Measurements from ENCODE around the gene HSCB. TPM values are rescaled to one million over a fixed set of nuclear protein-coding genes. Genes with fewer than 3 reads are reported as not detected.
"Not testable (repeated sequence)": the region's sequence is repeated elsewhere in the genome, so short reads cannot be mapped to it uniquely, and the experiment has no call there.

Gene HSCB
- total RNA-seq, 3 donors from 2014 or later: 15.0 to 17.2 (median 15.0) TPM

- no peaks in the 10 kb centered on the region for H3K9me3 Mint-ChIP-seq
- DNase-seq: no peak
- no peak for ATAC-seq
- no peaks in the 10 kb centered on the region for H3K4me1 Mint-ChIP-seq (ENCODE audit: low read depth)
- H3K4me3 Mint-ChIP-seq: no peak overlapping the region
- H3K27me3 Mint-ChIP-seq (ENCODE audit: low read depth): no peaks in the 10 kb centered on the region
- H3K36me3 Mint-ChIP-seq (ENCODE audit: insufficient read depth): peaks cover 3% of the 10 kb centered on the region
Observed at GRCh38 chr22:28728002-28728401, 13.8 kb upstream of the HSCB start.

GRCh38 chr22:28728621-28729313 lies 13.1 kb upstream of the HSCB start:
- Mint-ChIP-seq H3K27me3 (ENCODE audit: low read depth) (no peaks in the 10 kb centered on the region), H3K36me3 (ENCODE audit: insufficient read depth) (peaks cover 3% of the 10 kb centered on the region), H3K9me3 (no peaks in the 10 kb centered on the region), H3K4me3 (no peak overlapping the region), H3K4me1 (ENCODE audit: low read depth) (no peaks in the 10 kb centered on the region)
- no peak for DNase-seq
- ATAC-seq: no peak

- Mint-ChIP-seq H3K36me3 (ENCODE audit: insufficient read depth) (peaks cover 8% of the 10 kb centered on the region), H3K4me3 (no peak overlapping the region), H3K27me3 (ENCODE audit: low read depth) (no peaks in the 10 kb centered on the region)
Observed at GRCh38 chr22:28730179-28730578, 11.7 kb upstream of the HSCB start.

GRCh38 chr22:28734393-28734792 lies 7.4 kb upstream of the HSCB start:
- Mint-ChIP-seq H3K36me3 (ENCODE audit: insufficient read depth) (peaks cover 8% of the 10 kb centered on the region), H3K4me3 (no peak overlapping the region), H3K9me3 (no peaks in the 10 kb centered on the region), H3K4me1 (ENCODE audit: low read depth) (no peaks in the 10 kb centered on the region), H3K27me3 (ENCODE audit: low read depth) (no peaks in the 10 kb centered on the region)
- DNase-seq (no peak), ATAC-seq (no peak)

More at GRCh38 chr22:28730179-28730578, 11.7 kb upstream of the HSCB start:
- no peak for DNase-seq
- Mint-ChIP-seq H3K9me3 (no peaks in the 10 kb centered on the region), H3K4me1 (ENCODE audit: low read depth) (no peaks in the 10 kb centered on the region)
- no peak for ATAC-seq

- ATAC-seq (no peak), DNase-seq (no peak)
- Mint-ChIP-seq H3K4me3 (no peak overlapping the region), H3K4me1 (ENCODE audit: low read depth) (peaks cover 5% of the 10 kb centered on the region), H3K27me3 (ENCODE audit: low read depth) (no peaks in the 10 kb centered on the region), H3K36me3 (ENCODE audit: insufficient read depth) (peaks cover 8% of the 10 kb centered on the region), H3K9me3 (no peaks in the 10 kb centered on the region)
Observed at GRCh38 chr22:28736301-28737155, 5.3 kb upstream of the HSCB start.

GRCh38 chr22:28737701-28738100 lies 4.1 kb upstream of the HSCB start:
- no peaks in the 10 kb centered on the region for H3K27me3 Mint-ChIP-seq (ENCODE audit: low read depth)
- DNase-seq (no peak), ATAC-seq (no peak)
- no peak overlapping the region for H3K4me3 Mint-ChIP-seq
- peaks cover 13% of the 10 kb centered on the region for H3K4me1 Mint-ChIP-seq (ENCODE audit: low read depth)
- H3K36me3 Mint-ChIP-seq (ENCODE audit: insufficient read depth): peaks cover 8% of the 10 kb centered on the region
- H3K9me3 Mint-ChIP-seq: no peaks in the 10 kb centered on the region

GRCh38 chr22:28738876-28739275 lies 3.0 kb upstream of the HSCB start:
- not testable (repeated sequence) for H3K4me3 Mint-ChIP-seq; DNase-seq; ATAC-seq; H3K27me3 Mint-ChIP-seq (ENCODE audit: low read depth); H3K36me3 Mint-ChIP-seq (ENCODE audit: insufficient read depth); H3K9me3 Mint-ChIP-seq
- peaks cover 22% of the 10 kb centered on the region for H3K4me1 Mint-ChIP-seq (ENCODE audit: low read depth)

- H3K4me1 Mint-ChIP-seq (ENCODE audit: low read depth): peaks cover 22% of the 10 kb centered on the region
- H3K27me3 Mint-ChIP-seq (ENCODE audit: low read depth): no peaks in the 10 kb centered on the region
- peaks cover 7% of the 10 kb centered on the region for H3K36me3 Mint-ChIP-seq (ENCODE audit: insufficient read depth)
- no peaks in the 10 kb centered on the region for H3K9me3 Mint-ChIP-seq
- H3K4me3 Mint-ChIP-seq: peak overlapping the region; percentile 93
- no peak for ATAC-seq
- no peak for DNase-seq
Observed at GRCh38 chr22:28741200-28741784, 547 bp upstream of the HSCB start.

GRCh38 chr22:28742562-28742962 lies 723 bp downstream of the HSCB start:
- ATAC-seq (no peak), DNase-seq (no peak)
- Mint-ChIP-seq H3K4me1 (ENCODE audit: low read depth) (peaks cover 22% of the 10 kb centered on the region), H3K36me3 (ENCODE audit: insufficient read depth) (peaks cover 9% of the 10 kb centered on the region), H3K9me3 (no peaks in the 10 kb centered on the region), H3K4me3 (peak overlapping the region; percentile 93), H3K27me3 (ENCODE audit: low read depth) (no peaks in the 10 kb centered on the region)

GRCh38 chr22:28743852-28744251 lies 2.0 kb downstream of the HSCB start:
- ATAC-seq: no peak
- H3K27me3 Mint-ChIP-seq (ENCODE audit: low read depth): no peaks in the 10 kb centered on the region
- H3K36me3 Mint-ChIP-seq (ENCODE audit: insufficient read depth): peaks cover 14% of the 10 kb centered on the region
- H3K4me3 Mint-ChIP-seq: peak overlapping the region; percentile 93
- DNase-seq: no peak
- no peaks in the 10 kb centered on the region for H3K9me3 Mint-ChIP-seq
- H3K4me1 Mint-ChIP-seq (ENCODE audit: low read depth): peaks cover 22% of the 10 kb centered on the region

- no peak overlapping the region for H3K4me3 Mint-ChIP-seq
- peaks cover 21% of the 10 kb centered on the region for H3K36me3 Mint-ChIP-seq (ENCODE audit: insufficient read depth)
- DNase-seq: no peak
- no peaks in the 10 kb centered on the region for H3K27me3 Mint-ChIP-seq (ENCODE audit: low read depth)
- ATAC-seq: no peak
- peaks cover 8% of the 10 kb centered on the region for H3K4me1 Mint-ChIP-seq (ENCODE audit: low read depth)
- H3K9me3 Mint-ChIP-seq: no peaks in the 10 kb centered on the region
Observed at GRCh38 chr22:28750471-28750881, 8.6 kb downstream of the HSCB start.

GRCh38 chr22:28754512-28754911 lies 12.7 kb downstream of the HSCB start:
- not testable (repeated sequence) for ATAC-seq, H3K9me3 Mint-ChIP-seq

GRCh38 chr22:28759861-28760560 lies 18.2 kb downstream of the HSCB start:
- no peaks in the 10 kb centered on the region for H3K36me3 Mint-ChIP-seq (ENCODE audit: insufficient read depth)
- no peak for ATAC-seq

More at GRCh38 chr22:28754512-28754911, 12.7 kb downstream of the HSCB start:
- H3K36me3 Mint-ChIP-seq (ENCODE audit: insufficient read depth); H3K27me3 Mint-ChIP-seq (ENCODE audit: low read depth); H3K4me1 Mint-ChIP-seq (ENCODE audit: low read depth); H3K4me3 Mint-ChIP-seq; DNase-seq: not testable (repeated sequence)

GRCh38 chr22:28761449-28761755 lies 19.6 kb downstream of the HSCB start:
- DNase-seq (no peak), ATAC-seq (no peak)
- Mint-ChIP-seq H3K4me1 (ENCODE audit: low read depth) (no peaks in the 10 kb centered on the region), H3K4me3 (no peak overlapping the region), H3K9me3 (no peaks in the 10 kb centered on the region), H3K27me3 (ENCODE audit: low read depth) (no peaks in the 10 kb centered on the region), H3K36me3 (ENCODE audit: insufficient read depth) (no peaks in the 10 kb centered on the region)

More at GRCh38 chr22:28759861-28760560, 18.2 kb downstream of the HSCB start:
- Mint-ChIP-seq H3K4me3 (no peak overlapping the region), H3K9me3 (no peaks in the 10 kb centered on the region), H3K27me3 (ENCODE audit: low read depth) (no peaks in the 10 kb centered on the region), H3K4me1 (ENCODE audit: low read depth) (no peaks in the 10 kb centered on the region)
- no peak for DNase-seq
